GM21576 (cell line): ENCODE results near the gene TRAPPC2L.
"Not testable (repeated sequence)": the region's sequence is repeated elsewhere in the genome, so short reads cannot be mapped to it uniquely, and the experiment has no call there.

Experiments
- ATAC-seq: cut with Tn5 transposase; IDR thresholded peaks from one replicate; pipeline ENCODE4 v1.9.1; 2021; ENCODE audit warnings: mild to moderate bottlenecking, moderate library complexity; ENCODE audit not compliant: unreplicated experiment

TRAPPC2L gene

DNA sequence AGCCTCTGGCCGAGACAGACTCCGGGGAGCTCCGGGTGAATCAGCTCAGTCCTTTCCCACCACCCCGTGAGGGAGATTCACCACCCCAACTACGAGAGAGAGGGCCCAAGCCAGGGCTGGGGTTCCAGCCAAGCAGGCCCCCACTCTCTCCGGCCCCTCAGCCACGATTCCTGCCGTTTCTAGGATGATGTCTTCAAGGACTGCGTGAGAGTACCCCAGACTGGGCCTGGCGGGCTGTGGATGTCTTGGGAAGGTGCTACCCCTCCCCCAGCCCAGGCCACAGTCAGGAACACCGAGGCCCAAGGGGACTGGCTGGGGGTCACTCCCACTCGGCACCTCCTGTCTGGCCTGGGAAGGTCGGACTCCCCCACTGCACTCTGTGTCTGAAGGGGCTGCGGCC is 31.1 kb downstream of the TRAPPC2L start:
- ATAC-seq: no peak

DNA sequence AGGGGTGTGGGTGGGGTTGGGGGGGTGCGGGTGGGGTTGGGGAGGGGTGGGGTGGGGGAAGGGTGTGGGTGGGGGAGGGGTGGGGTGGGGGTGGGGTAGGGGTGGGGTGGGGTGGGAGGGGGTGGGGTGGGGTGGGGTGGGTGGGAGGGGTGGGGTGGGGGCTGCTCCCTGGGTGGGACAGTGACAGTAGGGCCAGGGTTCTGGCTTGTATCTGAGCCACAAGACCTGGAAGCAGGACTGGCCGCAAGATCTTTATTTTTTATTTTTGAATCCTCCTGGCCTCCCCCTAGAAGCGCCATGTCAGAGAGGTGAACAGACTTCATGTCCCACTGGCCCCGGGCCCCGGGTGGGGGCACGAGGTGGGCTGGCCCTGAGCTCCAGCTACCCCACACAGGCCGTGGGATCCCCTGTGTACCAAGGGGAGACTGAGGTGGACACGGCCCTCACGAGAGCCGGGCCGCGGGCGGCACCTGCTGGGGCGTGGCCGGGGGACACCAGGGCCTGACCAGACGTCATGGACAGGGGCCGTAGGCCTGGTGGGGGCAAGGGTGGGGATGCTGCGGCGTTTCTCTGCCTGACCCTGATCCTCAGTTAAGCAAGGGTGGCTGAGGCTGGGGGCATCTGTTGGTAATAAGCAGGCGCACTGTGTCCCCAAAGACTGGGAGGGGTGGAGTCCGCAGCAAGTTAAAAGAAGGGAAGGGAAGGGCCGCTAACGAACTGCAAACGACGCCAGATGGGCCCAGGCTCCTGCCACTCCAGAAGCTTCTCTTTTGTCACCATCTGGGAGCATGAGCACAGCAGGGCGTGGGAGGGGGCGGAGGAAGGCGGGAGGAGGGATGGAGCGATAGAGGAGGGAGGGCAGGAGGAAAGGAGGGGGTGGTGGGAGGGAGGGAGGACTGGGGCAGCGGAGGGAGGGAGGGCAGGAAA is 31.8 kb downstream of the TRAPPC2L start:
- no peak for ATAC-seq

DNA sequence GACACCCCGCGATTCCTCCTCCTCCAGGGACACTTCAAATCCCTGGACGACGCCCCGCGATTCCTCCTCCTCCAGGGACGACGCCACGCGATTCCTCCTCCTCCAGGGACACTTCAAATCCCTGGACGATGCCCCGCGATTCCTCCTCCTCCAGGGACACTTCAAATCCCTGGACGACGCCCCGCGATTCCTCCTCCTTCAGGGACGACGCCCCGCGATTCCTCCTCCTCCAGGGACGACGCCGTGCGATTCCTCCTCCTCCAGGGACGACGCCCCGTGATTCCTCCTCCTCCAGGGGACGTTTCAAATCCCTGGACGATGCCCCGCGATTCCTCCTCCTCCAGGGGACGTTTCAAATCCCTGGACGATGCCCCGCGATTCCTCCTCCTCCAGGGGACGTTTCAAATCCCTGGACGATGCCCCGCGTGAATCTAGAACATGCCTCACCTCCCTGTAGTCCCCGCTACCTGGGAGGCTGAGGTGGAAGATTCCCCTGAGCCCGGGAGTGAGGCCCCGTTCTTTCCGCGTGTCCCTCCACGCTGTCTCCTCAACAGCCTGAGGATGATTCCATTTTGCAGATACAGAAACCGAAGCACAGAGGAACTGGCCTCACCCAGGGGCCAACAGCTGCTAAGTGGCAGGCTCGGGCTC is 32.9 kb downstream of the TRAPPC2L start:
- ATAC-seq: not testable (repeated sequence)

DNA sequence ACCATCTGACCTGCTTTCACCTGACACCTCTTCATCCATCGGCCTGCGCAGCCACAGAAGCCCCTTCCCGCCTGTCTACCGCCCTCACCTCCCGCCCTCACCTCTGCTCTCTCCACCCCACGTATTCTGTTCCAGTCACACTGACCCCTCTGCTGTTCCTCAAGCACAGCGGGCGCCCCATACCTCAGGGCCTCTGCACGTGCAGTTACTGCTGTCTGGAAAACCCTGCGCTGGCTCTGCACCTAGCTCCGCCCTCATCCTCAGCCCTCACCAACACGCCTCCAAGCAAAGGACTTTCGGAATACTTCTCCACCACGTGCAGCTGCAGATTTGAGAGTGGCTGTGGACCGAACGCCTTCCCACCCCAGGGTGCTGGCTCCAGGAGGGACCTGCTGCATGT is 34.2 kb downstream of the TRAPPC2L start:
- ATAC-seq: no peak

DNA sequence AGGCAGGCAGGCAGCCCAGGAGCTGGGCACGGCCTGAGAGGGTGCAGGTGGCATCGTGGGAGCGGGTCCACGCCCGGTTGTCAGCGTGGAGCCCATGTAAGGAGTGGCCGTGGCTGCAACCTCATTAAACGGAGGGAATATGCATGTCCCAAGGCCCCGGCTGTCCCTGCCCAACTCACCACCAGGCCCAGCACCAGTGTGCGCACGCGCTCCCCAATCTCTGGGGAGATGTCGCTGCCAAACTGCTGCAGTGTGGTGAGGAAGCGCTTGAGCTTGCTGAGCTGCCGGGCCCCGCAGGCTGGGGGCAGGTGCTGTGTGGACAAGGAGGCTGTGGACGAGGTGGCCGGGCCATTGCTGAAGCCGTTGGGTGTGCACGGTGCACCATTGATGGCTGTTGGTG is 35.1 kb downstream of the TRAPPC2L start:
- no peak for ATAC-seq

DNA sequence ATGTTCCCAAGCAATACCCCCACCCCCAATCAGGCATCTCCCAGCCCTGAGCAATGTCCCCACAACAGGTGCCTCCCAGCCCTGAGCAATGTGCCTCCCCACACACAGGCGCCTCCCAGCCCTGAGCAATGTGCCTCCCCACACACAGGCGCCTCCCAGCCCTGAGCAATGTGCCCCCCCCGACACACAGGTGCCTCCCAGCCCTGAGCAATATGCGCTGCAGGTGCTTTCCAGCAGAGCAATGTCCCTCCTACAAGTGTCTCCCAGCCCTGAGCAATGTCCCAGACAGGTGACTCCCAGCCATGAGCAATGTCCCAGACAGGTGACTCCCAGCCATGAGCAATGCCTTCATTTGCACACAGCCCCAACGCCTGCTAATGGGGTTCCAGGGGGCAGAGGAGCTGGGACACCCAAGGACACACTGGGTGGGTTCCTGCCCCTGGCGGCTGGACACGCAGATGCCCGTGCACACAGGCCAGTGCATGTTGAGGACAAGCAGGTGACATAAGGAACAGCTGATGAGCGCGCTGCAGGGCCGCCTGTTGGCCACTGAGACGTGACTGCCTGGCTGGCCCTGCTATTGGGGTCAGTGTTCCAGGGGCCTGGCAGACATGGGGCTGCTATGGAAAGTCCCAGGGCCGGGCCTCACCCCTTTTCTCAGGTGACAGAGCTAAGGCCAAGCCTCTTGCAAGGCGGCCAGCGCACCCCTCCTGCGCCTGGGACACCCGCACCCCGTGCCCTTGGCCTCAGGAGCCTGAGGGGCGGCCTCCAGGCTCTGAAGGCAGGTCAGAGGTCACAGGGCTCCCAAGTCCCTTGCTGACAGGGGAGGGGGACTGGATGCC is 36.4 kb downstream of the TRAPPC2L start:
- ATAC-seq: no peak

DNA sequence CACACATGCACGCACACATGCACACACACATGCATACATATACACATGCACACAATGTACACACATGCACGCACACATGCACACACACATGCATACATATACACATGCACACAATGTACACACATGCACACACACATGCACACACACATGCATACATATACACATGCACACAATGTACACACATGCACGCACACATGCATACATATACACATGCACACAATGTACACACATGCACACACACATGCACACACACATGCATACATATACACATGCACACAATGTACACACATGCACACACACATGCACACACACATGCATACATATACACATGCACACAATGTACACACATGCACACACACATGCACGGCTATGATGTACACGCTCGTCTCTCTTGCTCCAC is 37.3 kb downstream of the TRAPPC2L start:
- ATAC-seq: not testable (repeated sequence)

DNA sequence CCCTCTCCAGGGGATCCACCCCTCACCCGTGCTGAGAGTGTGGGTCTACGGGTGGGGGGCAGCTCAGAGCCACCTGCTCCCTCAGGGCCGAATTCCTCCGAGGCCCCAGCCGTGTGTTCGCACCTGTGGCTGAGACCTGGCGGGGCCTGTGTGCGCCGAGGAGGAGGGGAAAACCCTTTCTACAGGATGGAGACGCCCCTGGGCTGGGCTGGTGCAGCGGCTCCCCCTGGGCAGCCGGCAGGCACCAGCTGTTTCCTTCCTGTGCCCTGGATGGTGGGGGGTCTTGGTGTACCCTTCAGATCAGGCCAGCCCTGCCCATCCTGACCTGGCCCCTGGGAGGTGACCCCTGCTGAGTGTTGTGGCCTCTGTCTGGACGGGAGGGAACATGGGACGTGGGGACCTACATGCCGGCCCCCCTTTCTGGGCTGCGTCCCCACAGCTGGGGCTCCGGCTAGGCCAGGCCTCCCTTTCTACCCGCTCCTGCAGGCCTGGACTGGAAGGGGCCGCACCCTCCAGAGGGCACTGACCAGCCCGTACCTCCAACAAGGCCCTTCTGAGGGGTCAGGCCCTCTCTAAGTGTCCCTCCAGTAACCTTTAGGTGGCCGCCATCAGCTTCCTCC is 37.9 kb downstream of the TRAPPC2L start:
- ATAC-seq: no peak

DNA sequence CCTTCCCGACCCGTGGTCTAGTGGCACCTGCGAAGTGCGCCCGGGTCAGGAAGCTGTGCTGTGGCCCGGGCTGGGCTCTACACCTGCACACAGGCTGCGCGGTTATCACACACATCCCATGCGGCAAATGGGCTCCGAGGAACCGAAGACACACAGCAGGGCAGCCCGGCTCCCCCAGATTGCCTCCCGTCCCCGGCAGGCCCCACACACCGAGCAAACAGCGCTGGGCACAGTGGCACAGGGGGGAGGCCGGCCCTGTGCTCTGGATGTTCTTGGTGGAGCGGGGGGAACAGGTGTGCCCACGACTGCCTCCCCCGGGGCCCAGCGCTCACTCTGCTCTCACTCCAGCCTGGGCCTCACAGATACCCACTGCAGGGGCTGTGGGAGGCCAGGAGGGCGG is 38.4 kb downstream of the TRAPPC2L start:
- no peak for ATAC-seq

DNA sequence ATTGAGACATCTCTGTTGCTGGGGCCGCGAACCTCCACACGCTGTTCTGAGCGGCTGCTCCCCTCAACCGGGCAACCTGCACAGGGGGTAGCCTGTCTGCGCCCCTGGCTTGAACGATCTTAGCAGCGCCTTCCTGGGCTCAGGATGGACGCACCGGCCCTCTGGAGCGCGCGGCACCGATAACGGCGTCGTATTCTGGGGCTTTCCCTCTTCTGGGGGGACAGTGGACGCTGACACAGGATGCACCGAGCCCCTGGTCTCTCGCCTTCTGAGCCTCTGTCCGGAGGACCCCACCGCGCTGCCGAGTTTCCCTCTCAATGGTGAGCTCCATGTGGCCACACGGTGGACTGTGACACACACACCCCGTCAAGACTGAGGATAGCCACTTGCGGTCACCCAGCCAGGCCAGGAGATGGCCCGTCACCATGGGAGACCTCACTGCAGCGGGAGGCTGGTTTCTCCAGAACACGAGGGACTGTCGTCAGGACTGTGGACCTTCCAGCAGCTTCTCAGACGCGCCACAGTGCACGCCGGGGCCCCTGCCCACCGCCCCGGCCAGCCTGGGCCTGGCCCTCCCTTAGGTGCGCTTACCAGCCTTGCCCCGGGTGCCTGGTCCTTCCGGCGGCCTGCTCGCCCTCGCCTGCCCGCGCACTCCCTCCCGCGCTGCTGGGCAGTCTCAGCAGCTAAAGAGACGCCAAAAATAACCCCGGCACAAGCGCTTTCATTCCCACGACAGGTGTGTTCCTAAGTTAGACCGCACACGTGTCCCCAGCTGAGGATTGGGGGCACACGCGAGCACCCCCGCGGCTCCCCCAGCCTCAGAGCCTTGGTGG is 39.5 kb downstream of the TRAPPC2L start:
- ATAC-seq: no peak

DNA sequence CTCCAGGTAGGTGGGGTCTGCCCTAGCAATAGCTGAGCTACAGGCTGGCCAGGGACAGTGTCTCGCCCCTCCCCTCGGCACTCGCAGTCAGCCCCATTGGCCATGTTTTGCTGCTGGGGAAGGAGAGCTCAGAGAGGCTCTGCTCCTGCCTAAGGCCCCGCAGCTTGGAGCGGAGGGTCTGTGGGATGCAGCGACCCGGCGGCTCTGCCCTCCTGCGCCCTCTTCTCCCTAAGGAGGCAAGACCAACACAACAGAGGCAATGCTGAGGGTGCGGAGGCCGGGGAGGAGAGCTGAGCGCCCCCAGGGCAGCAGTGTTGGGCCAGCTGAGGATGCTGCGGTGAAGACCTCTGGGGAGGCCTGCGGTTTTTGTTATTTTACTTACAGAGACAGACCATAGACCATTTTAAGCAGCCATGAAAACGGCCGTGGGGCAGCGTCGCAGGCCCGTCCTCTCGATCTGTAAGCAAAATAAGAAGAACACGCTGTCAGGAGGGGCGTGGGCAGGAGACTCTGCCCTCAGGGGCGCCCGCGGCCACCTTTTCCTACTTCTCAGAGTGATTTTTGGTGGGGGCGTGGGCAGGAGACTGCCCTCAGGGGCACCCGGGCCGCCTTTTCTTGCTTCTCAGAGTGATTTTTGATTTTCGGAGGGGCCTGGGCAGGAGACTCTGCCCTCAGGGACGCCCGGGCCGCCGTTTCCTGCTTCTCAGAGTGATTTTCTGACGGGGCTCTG is 40.9 kb downstream of the TRAPPC2L start:
- no peak for ATAC-seq

DNA sequence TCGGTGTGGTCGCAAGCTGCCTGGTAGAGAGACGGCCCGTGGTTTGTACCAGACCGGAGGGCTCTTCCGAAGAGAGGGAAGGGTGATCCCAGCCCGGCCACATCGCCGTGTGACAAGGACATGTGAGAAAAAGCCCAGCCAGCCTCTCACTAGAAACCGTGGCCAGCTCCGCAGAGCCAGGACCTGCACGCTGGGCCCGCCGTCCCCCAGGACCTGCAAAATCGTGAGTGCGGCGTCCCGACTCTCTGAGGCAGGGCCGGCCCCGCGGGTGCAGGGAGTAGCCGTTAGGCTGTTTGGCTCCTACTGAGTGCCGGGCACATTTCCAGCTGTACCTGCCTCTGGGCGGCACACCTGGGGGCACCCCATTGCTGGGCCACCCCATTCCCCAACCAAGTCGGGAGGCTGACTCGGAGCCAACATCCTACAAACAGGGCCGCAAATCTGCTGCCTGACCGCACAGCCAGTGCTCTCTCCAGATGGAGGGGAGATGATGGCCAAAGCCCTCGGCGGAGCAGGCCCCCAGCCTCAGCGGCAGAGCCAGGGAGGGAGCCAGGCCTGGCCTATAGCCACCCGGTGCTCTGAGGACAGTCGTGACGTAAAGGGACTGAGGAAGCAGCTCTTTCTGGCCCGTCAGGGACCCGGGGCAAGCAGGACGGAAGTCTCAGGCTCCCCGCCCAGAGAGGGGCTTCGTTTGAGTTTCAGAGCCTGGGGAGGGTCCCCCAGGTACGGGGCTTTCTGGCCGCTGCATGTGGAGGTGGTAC is 43.2 kb downstream of the TRAPPC2L start:
- ATAC-seq: no peak

DNA sequence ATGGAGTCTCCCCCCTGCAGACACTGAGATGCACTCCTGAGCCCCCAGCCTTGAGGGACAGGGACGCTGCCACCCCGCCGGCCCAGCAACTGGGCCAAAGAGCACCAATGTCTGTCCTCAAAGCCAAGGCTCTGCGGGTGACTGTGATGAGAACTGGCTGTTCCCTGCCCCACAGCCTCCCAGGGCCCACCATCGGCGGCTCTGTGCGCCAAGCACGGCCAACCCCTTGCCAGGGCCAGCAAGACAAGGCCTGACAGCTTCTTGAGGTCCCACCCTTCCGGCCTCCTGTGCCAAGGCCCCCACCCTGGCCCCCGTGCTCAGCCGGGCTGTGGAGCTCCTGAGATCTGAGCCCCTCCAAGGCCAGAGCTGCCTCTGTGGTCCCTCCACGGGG is 43.7 kb downstream of the TRAPPC2L start:
- ATAC-seq: no peak

DNA sequence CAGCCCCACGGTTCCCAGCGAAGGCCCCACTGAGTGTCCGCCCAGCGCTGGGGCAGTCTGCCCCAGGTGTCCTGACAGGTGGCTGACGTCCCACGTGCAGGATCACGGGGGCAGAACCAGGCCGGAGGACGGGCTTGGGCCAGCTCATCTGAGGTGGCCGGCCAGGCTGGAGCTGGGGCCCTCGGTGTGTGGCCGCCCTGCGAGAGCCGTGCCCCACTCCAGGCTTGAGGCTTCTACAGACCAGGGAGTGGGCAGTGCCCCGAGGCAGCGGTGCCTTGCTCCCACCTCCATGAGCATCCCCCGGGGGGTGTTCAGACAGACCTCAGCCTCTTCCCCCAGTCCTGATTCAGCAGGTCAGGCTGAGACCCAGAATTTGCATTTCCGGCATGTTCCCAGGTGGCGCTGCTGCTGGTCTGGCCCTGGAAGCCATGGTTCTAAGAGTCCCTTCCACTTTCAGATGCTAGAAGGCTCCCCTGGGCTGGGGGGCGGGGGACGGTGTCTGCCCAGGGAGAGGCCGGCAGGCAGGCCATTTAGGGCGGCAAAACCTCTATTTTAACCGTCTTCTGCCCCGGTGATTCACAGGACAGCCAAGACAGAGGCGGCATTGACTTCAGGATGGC is 44.9 kb downstream of the TRAPPC2L start:
- ATAC-seq: no peak

DNA sequence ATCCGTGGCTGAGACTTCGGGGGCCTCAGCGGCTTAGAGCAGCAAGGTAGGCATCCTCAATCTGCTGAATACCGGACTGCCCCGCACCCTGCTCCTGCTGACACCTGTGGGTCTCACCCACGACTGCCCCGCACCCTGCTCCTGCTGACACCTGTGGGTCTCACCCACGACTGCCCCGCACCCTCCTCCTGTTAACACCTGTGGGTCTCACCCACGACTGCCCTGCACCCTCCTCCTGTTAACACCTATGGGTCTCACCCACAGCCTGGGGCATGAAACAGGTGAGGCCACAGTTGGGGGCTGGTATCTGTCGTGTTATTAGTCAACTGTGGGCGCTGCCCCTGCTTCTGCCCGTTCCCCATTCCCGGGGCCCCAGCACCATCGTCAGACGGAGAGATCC is 45.8 kb downstream of the TRAPPC2L start:
- no peak for ATAC-seq

DNA sequence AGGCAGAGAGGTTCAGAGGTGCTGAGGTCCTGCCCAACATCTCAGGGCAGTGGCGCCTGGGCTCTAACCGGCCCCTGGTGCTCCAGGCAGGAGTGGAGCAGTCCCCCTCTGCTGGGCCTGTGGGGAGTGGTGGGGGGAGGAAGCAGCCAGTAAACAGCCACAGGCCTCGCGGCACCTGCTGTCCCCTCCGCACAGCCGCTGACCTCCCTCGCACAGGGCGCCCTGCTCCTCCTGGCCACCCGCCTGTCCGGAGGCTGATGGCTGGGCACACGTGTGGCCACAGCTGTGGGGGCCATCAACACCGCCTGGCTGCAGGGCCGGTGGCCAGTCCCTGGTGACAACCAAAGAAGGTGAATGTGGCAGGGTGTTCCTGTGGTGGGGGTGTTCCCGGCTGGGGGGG is 46.3 kb downstream of the TRAPPC2L start:
- ATAC-seq: no peak

DNA sequence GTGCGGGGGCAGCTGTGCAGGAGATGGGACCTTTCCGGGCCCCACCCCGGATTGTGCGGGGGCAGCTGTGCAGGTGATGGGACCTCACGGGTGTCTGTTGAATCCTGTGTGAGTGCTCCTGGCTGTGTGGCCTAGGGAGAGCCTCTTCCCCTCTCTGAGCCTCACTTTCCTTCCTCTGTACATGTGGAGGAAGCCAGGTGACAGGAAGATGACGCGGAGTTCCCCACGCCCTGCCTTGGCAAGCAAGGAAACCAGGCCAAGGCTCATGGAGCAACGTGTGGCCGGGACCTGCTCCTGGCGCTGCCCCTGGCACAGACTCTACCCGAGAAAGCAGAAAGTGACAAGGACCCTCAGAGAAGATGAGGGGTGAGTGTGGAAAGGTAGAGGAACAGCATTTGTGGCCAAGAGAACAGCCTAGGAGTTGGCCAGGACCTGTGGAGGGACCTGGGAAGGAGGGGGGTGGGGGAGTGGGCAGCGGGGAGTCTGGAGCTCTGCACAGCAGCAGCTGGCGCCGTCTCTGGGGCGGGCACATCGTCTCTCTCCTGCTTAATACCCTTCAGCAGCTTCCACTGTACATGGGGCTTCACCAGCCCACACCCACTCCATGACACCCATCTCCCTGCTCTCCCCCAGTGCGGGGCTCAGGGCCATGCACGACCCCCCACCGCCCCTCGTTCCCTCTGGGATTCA is 47.9 kb downstream of the TRAPPC2L start:
- ATAC-seq: no peak

DNA sequence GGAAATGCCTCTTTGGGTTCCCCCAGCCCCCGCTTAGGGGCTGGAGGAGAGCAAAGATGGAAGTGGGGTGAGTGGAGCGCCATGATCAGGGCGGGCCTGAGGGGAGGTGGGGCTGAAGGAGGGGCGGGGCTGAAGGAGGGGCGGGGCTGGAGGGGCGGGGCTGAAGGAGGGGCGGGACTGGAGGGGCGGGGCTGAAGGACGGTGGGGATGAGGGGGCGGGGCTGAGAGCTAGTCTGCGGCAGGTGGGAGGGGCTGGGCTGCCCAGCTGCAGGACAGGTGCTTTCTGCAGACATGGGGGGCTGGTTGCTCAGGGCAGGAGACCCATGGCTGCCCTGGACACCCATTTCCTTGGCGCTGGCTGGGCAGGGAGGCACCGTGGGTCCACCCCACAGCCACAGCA is 48.6 kb downstream of the TRAPPC2L start:
- ATAC-seq: no peak
